Activated CD8-positive, alpha-beta T cell treated with anti-CD3 and anti-CD28 coated beads, Interleukin-2, amount 10 ng/mL, durations not matched to agents 7 days and 5 days (primary cell): ENCODE results near the gene SIRT7. TPM values are rescaled to one million over a fixed set of nuclear protein-coding genes. Genes with fewer than 3 reads are reported as not detected.

Source experiments
- ATAC-seq: fragments of 150-1000 bp; cut with Tn5 transposase; one replicate; pipeline ENCODE4 v1.10.0; 2021; ENCODE audit warnings: moderate library complexity
- CTCF ChIA-PET: fragments of 350-600 bp; sonication (Branson Sonifier 250); formaldehyde crosslinking; loops from one replicate; lab custom pipeline; 2021; ENCODE audit warnings: antibody characterized with exemption; lab: Charles Lee
- POLR2A ChIA-PET: fragments of 350-600 bp; sonication (Branson Sonifier 250); formaldehyde crosslinking; loops from one replicate; lab custom pipeline; 2021; ENCODE audit warnings: antibody characterized with exemption; lab: Charles Lee
- DNase-seq: peaks from one replicate; pipeline ENCODE4 v3.0.0-alpha.2; 2020
- H3K27ac Mint-ChIP-seq: one replicate; pipeline ENCODE4 v1.8.0; 2021; ENCODE audit warnings: mild to moderate bottlenecking, mixed read lengths
- H3K27me3 Mint-ChIP-seq: one replicate; pipeline ENCODE4 v1.8.0; 2021; ENCODE audit warnings: low read depth, mixed read lengths
- H3K36me3 Mint-ChIP-seq: one replicate; pipeline ENCODE4 v1.8.0; 2021; ENCODE audit warnings: low read depth, mixed read lengths
- H3K4me1 Mint-ChIP-seq: one replicate; pipeline ENCODE4 v1.8.0; 2021; ENCODE audit warnings: low read depth, mixed read lengths
- H3K4me3 Mint-ChIP-seq: one replicate; pipeline ENCODE4 v1.8.0; 2021; ENCODE audit warnings: mild to moderate bottlenecking, mixed read lengths
- H3K9me3 Mint-ChIP-seq: one replicate; pipeline ENCODE4 v1.8.0; 2022; ENCODE audit warnings: mixed read lengths; ENCODE audit not compliant: insufficient read depth
- total RNA-seq, 2 experiments: library from RNA; stranded (reverse); gene quantifications; one replicate each; pipeline ENCODE4 v1.2.3, GENCODE V29; 2021

SIRT7 gene
- total RNA-seq, 2 experiments from 2014 or later: 55.0 to 63.4 TPM

DNA sequence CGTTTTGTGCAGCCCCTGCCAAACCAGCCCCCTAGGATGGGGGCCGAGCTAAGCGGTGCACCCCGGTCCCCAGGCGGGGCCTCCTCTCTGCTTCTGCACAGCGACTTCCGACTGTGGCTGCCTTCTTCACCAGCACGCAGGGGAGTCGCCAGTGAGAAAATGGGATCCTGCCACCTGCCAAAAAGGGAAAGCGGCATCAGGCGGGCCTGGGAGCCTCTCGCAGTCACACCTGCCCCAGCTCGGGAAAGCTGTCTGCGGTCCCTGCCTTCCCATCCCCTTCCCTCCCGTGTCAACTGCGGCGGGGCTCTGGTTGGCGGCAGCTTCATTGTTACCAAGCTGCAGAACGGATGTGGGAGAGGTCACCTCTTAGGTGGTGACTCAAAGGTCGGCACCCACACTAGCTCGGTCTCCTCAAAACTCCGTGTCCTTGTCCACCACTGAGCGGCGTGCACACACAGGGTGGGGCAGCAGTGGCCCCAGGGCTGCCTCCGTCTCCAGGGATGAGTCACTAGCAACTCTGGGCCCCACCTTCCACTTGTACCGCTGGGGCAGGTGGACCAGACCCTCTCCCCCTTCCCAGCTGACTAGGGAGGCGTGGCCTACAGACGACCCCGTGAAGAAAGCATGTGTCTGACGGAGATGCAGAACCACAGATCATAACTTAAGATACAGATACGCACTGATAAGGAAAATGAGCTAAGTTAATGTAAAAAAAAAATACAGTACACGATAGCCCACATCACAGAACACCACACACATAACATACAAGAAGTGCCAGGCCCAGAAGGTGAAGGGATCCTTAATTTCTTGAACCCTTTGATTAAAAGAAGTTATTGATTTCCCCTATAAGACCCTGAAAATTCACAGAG lies 5.3 kb downstream of the SIRT7 start:
- CTCF ChIA-PET: interaction anchor here (1.0 to 1.2 kb wide), 2 partner anchors 43 to 47 kb away, joined by 3 to 5 read pairs; no protein-coding TSS in a partner anchor
- H3K4me1 Mint-ChIP-seq: peaks cover 28% of the 10 kb centered on the region
- no peak for ATAC-seq

DNA sequence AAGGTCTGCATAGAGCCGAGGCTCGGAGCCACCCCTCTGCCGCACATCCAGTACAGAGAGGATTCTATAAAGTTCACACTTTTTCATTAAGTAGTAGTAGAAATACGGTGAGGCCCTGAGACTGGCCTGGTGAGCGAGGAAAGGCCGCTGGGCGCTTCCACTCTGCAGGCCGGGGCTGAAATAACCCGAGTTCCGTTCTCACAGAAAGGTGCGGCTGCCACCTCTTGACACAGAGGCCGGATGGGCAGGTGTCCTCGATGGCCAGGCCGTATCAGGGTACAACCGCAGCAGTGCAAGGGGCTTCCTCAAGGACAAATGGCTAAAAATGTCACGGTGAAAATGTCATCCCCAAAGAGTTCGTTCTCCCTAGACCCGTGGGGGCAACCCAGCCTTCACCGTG lies 6.0 kb downstream of the SIRT7 start:
- Mint-ChIP-seq H3K4me1 (peaks cover 23% of the 10 kb centered on the region), H3K27ac (no peak overlapping the region), H3K27me3 (no peaks in the 10 kb centered on the region), H3K9me3 (no peaks in the 10 kb centered on the region), H3K4me3 (peak overlapping the region; percentile 61), H3K36me3 (peaks cover 49% of the 10 kb centered on the region)
- ATAC-seq: no peak
- POLR2A ChIA-PET: no interaction called here
- no peak for DNase-seq
- CTCF ChIA-PET: no interaction called here

More for the DNA sequence above, 5.3 kb downstream of the SIRT7 start:
- Mint-ChIP-seq H3K27ac (peak overlapping the region; percentile 22), H3K4me3 (peak overlapping the region; percentile 25), H3K27me3 (no peaks in the 10 kb centered on the region), H3K36me3 (peaks cover 53% of the 10 kb centered on the region), H3K9me3 (no peaks in the 10 kb centered on the region)
- DNase-seq: no peak
- POLR2A ChIA-PET: no interaction called here

GRCh38 chr17:81911277-81911961 lies 6.6 kb downstream of the SIRT7 start, which contains the start of gene PCYT2:
Gene PCYT2, minus strand, starts transcription at chr17:81911399. Its CDS starts 44 bp downstream, at chr17:81911355.
- peaks cover 19% of the 10 kb centered on the region for H3K4me1 Mint-ChIP-seq
- peak; percentile 94 for DNase-seq
- ChIA-PET POLR2A (no interaction called here), CTCF (no interaction called here)
- H3K9me3 Mint-ChIP-seq: no peaks in the 10 kb centered on the region
- H3K27me3 Mint-ChIP-seq: no peaks in the 10 kb centered on the region
- ATAC-seq: peak; percentile 90
- H3K27ac Mint-ChIP-seq: peak within 1 kb of the TSS; percentile 75
- H3K36me3 Mint-ChIP-seq: peaks cover 46% of the 10 kb centered on the region
- H3K4me3 Mint-ChIP-seq: peak within 1 kb of the TSS; percentile 87

GRCh38 chr17:81910840-81911276 lies 7.1 kb downstream of the SIRT7 start:
- Mint-ChIP-seq H3K27me3 (no peaks in the 10 kb centered on the region), H3K36me3 (peaks cover 42% of the 10 kb centered on the region), H3K27ac (no peak overlapping the region), H3K4me3 (peak overlapping the region; percentile 87), H3K4me1 (peaks cover 15% of the 10 kb centered on the region), H3K9me3 (no peaks in the 10 kb centered on the region)
- CTCF ChIA-PET: no interaction called here
- POLR2A ChIA-PET: no interaction called here
- DNase-seq (peak; percentile 43), ATAC-seq (peak; percentile 49)

- ATAC-seq: no peak
- DNase-seq: no peak
- ChIA-PET CTCF (interaction anchor here (1.1 to 1.2 kb wide), 2 partner anchors 18 to 110 kb away, joined by 3 to 4 read pairs; no protein-coding TSS in a partner anchor), POLR2A (interaction anchor here (0.6 to 1.5 kb wide), 3 partner anchors 7 to 18 kb away, joined by 3 to 7 read pairs (median 5); partner anchors contain the start of gene ANAPC11)
- H3K27me3 Mint-ChIP-seq: no peaks in the 10 kb centered on the region
- H3K27ac Mint-ChIP-seq: peak overlapping the region; percentile 75
- H3K36me3 Mint-ChIP-seq: peaks cover 38% of the 10 kb centered on the region
- H3K4me3 Mint-ChIP-seq: peak overlapping the region; percentile 87
- no peaks in the 10 kb centered on the region for H3K9me3 Mint-ChIP-seq
- H3K4me1 Mint-ChIP-seq: peaks cover 13% of the 10 kb centered on the region
Observed at GRCh38 chr17:81909966-81910839, 7.8 kb downstream of the SIRT7 start.

DNA sequence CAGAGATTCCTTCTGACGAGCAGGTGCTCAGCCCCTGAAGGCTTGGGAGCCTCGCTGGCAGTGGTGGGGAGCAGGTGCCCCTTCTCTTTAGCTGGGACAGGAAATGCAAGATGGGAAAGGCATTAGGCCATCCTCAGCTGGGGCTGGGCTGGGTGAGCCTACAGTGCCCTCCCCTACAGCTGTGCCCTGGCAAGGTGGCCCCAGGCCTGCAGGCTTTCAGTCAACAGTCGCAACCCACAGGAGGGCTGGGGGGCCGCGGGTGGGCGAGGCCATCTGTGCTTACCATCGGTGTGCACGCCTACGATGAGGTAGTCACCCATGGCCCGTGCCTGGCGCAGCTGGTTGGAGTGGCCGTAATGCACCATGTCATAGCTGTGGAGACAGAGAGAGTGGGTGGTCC lies 8.7 kb downstream of the SIRT7 start:
- Mint-ChIP-seq H3K36me3 (peaks cover 31% of the 10 kb centered on the region), H3K4me3 (no peak overlapping the region), H3K4me1 (peaks cover 13% of the 10 kb centered on the region), H3K9me3 (no peaks in the 10 kb centered on the region), H3K27me3 (no peaks in the 10 kb centered on the region), H3K27ac (no peak overlapping the region)
- CTCF ChIA-PET: interaction anchor here (1.2 kb wide), 1 partner anchor 111 kb away, joined by 4 read pairs; no protein-coding TSS in a partner anchor
- ATAC-seq: no peak
- POLR2A ChIA-PET: interaction anchor here (0.9 to 1.5 kb wide), 3 partner anchors 8 to 36 kb away, joined by 4 to 7 read pairs (median 5); partner anchors contain the start of gene ANAPC11
- DNase-seq: no peak

GRCh38 chr17:81908793-81909192 lies 9.2 kb downstream of the SIRT7 start:
- ChIA-PET POLR2A (interaction anchor here (0.9 to 1.5 kb wide), 3 partner anchors 9 to 36 kb away, joined by 4 to 7 read pairs (median 5); partner anchors contain the start of gene ANAPC11), CTCF (no interaction called here)

GRCh38 chr17:81907219-81908145 lies 10.5 kb downstream of the SIRT7 start:
- H3K36me3 Mint-ChIP-seq: peaks cover 15% of the 10 kb centered on the region
- ChIA-PET POLR2A (interaction anchor here (1.0 to 1.2 kb wide), 2 partner anchors 10 to 12 kb away, joined by 3 read pairs; no protein-coding TSS in a partner anchor), CTCF (no interaction called here)

More at GRCh38 chr17:81908793-81909192, 9.2 kb downstream of the SIRT7 start:
- Mint-ChIP-seq H3K9me3 (no peaks in the 10 kb centered on the region), H3K36me3 (peaks cover 27% of the 10 kb centered on the region), H3K27ac (no peak overlapping the region), H3K4me3 (no peak overlapping the region), H3K27me3 (no peaks in the 10 kb centered on the region), H3K4me1 (peaks cover 13% of the 10 kb centered on the region)
- no peak for DNase-seq
- ATAC-seq: no peak

DNA sequence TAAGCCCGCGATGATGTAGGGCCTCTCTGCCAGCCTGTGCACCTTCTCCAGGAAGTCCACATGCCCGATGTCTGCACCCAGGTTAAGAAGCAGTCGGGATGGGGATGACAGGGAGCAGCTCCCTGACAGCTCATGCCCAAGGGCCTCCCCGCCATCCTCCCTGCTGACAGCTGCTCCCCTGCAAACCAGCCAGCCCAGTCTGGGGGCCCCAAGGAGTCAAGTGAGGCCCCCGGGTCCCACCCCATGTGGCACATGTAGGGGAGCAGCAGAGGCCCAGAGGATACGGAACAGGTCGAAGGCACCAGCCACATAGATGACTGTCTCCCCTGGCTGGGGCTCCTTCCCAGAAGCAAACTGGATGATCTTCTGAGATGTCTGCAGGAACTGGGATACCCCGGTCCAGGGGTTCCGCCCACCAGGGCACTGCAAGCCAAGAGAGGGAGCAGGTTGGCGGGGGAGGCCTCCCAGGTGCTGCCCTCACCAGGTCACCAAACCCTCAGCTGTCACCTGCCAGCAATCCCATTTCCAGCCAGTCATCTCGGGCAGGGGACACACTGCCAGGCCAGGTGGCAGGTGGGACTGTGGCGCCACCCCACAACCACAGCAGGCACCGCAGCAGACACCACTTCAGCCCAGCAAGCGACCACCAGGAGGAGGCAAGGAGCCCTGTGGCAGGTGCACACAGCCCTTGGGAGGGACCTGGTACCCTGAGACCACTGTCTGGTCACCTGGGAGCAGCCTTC lies 11.3 kb downstream of the SIRT7 start:
- Mint-ChIP-seq H3K4me1 (peaks cover 8% of the 10 kb centered on the region), H3K9me3 (no peaks in the 10 kb centered on the region), H3K27ac (no peak overlapping the region), H3K36me3 (peaks cover 10% of the 10 kb centered on the region), H3K27me3 (no peaks in the 10 kb centered on the region), H3K4me3 (no peak overlapping the region)
- ChIA-PET CTCF (no interaction called here), POLR2A (no interaction called here)
- ATAC-seq: no peak
- DNase-seq: no peak

More at GRCh38 chr17:81907219-81908145, 10.5 kb downstream of the SIRT7 start:
- DNase-seq (no peak), ATAC-seq (no peak)
- H3K4me3 Mint-ChIP-seq: no peak overlapping the region
- H3K27me3 Mint-ChIP-seq: no peaks in the 10 kb centered on the region
- H3K9me3 Mint-ChIP-seq: no peaks in the 10 kb centered on the region
- no peak overlapping the region for H3K27ac Mint-ChIP-seq
- H3K4me1 Mint-ChIP-seq: peaks cover 11% of the 10 kb centered on the region

DNA sequence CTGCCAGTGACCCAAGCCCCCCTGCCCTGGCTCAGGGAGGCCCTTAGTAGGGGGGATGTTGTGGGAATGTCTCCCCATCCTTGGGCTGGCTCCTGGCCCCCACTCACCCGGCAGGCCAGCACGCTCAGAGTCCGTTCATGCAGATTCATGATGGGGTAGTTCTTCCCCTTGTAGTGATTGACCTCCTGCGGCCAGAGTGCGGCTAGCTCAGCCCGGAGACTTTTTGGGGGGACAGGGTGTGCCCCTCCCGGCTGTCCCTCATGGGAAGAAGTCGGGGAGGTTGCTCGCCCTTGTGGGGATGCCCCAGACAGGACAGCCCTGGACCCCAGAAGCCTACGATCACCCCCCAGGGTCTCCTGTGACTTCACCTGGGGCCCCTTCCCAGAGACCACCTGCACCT lies 12.0 kb downstream of the SIRT7 start:
- Mint-ChIP-seq H3K27me3 (peaks cover 5% of the 10 kb centered on the region), H3K4me3 (no peak overlapping the region), H3K27ac (no peak overlapping the region), H3K36me3 (peaks cover 12% of the 10 kb centered on the region), H3K4me1 (peaks cover 5% of the 10 kb centered on the region), H3K9me3 (no peaks in the 10 kb centered on the region)
- DNase-seq (no peak), ATAC-seq (no peak)
- ChIA-PET CTCF (no interaction called here), POLR2A (no interaction called here)
